NOMO-1 (cell line): Measurements from ENCODE around the gene BPIFB6.

Experiments
- DNase-seq, 2 experiments: peaks; one replicate each; lab custom pipeline; 2025; ENCODE audit not compliant: unreplicated experiment in 2 of 2; lab: John Stamatoyannopoulos, UW

BPIFB6 gene

GRCh38 chr20:33059741-33060390, 28.4 kb downstream of the BPIFB6 start:
- DNase-seq, result no peak

GRCh38 chr20:33061658-33062028, 30.2 kb downstream of the BPIFB6 start:
- no peak for DNase-seq

GRCh38 chr20:33062105-33062824, 30.8 kb downstream of the BPIFB6 start:
- no peak for DNase-seq

GRCh38 chr20:33062825-33063149, 31.3 kb downstream of the BPIFB6 start:
- DNase-seq, result no peak

GRCh38 chr20:33063271-33063670, 31.8 kb downstream of the BPIFB6 start:
- no peak for DNase-seq

GRCh38 chr20:33064572-33065287, 33.3 kb downstream of the BPIFB6 start:
- no peak for DNase-seq

- DNase-seq, result no peak
Measured at GRCh38 chr20:33065785-33066184, 34.3 kb downstream of the BPIFB6 start.

- no peak for DNase-seq
Measured at GRCh38 chr20:33067806-33068205, 36.4 kb downstream of the BPIFB6 start.

GRCh38 chr20:33068251-33068939, 36.9 kb downstream of the BPIFB6 start:
- DNase-seq, result no peak

GRCh38 chr20:33069673-33070072, 38.2 kb downstream of the BPIFB6 start:
- no peak for DNase-seq

GRCh38 chr20:33070111-33071053, 38.9 kb downstream of the BPIFB6 start:
- no peak for DNase-seq

GRCh38 chr20:33071198-33071597, 39.8 kb downstream of the BPIFB6 start:
- no peak for DNase-seq

- no peak for DNase-seq
Measured at GRCh38 chr20:33072362-33072761, 40.9 kb downstream of the BPIFB6 start.

GRCh38 chr20:33072813-33073212, 41.4 kb downstream of the BPIFB6 start:
- no peak for DNase-seq

GRCh38 chr20:33074675-33075074, 43.2 kb downstream of the BPIFB6 start:
- DNase-seq, result no peak

GRCh38 chr20:33075281-33075680, 43.8 kb downstream of the BPIFB6 start:
- DNase-seq, result no peak

- DNase-seq, result no peak
Measured at GRCh38 chr20:33076662-33077372, 45.4 kb downstream of the BPIFB6 start.

- no peak for DNase-seq
Measured at GRCh38 chr20:33079259-33079658, 47.8 kb downstream of the BPIFB6 start, which contains the start of gene BPIFB4. Gene BPIFB4, plus strand, starts transcription at chr20:33079643. Its CDS starts 1,884 bp downstream, at chr20:33081527.

- no peak for DNase-seq
Measured at GRCh38 chr20:33081411-33082154, 50.1 kb downstream of the BPIFB6 start.
